ENCODE measurements around the gene MRTFB. TPM values are rescaled to one million over a fixed set of nuclear protein-coding genes. Genes with fewer than 3 reads are reported as not detected.

Gene MRTFB
- total RNA-seq, 2 experiments from 2014 or later: 18.0 to 19.4 TPM

DNA sequence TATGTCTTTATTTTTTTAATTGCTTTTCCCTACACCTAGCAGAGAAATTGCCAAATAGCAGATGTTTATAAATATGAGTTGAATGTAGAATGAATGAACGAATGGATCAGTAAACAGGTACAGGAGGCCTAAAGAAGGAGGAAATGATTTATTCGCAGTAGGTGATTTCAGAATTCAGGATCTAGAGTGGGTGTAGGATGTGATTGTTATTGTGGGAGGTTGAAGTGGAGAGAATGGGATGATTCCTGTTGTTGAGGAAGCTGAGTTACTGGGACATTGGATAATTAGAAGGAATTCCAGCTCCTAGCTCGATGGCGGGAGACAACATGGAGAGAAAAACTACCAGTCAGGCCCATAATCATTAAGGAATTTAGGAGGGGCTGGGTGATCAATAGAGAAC is 42.2 kb downstream of the MRTFB start:
- no peak for ATAC-seq (ENCODE audit: poor library complexity)
- Histone ChIP-seq H3K27me3 (ENCODE audit: control insufficient read depth in 1 of 2, insufficient read depth in 2 of 2, low read length in 2 of 2) (no peaks in the 10 kb centered on the region), H3K4me1 (ENCODE audit: insufficient read depth, low read length) (peaks cover 11% of the 10 kb centered on the region), H3K9me3 (ENCODE audit: control insufficient read depth in 1 of 2, insufficient read depth in 1 of 2, low read length in 2 of 2) (no peaks in the 10 kb centered on the region), H3K4me3 (ENCODE audit: low read length) (no peak overlapping the region), H3K36me3 (ENCODE audit: insufficient read depth, low read length) (no peaks in the 10 kb centered on the region), H3K27ac (ENCODE audit: low read depth in 1 of 2, low read length in 2 of 2) (no peak overlapping the region)
- TF ChIP-seq, protein P1, sequence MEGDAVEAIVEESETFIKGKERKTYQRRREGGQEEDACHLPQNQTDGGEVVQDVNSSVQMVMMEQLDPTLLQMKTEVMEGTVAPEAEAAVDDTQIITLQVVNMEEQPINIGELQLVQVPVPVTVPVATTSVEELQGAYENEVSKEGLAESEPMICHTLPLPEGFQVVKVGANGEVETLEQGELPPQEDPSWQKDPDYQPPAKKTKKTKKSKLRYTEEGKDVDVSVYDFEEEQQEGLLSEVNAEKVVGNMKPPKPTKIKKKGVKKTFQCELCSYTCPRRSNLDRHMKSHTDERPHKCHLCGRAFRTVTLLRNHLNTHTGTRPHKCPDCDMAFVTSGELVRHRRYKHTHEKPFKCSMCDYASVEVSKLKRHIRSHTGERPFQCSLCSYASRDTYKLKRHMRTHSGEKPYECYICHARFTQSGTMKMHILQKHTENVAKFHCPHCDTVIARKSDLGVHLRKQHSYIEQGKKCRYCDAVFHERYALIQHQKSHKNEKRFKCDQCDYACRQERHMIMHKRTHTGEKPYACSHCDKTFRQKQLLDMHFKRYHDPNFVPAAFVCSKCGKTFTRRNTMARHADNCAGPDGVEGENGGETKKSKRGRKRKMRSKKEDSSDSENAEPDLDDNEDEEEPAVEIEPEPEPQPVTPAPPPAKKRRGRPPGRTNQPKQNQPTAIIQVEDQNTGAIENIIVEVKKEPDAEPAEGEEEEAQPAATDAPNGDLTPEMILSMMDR (IDR thresholded peaks at IDR 0.05): no peak
- H3K4me1 Mint-ChIP-seq (ENCODE audit: low read depth): peaks cover 44% of the 10 kb centered on the region
- no peaks in the 10 kb centered on the region for H3K27me3 Mint-ChIP-seq
- DNase-seq: no peak
- H3K4me3 Mint-ChIP-seq: no peak overlapping the region
- intact Hi-C loops (cut with DNase I, micrococcal nuclease): no loop called here
- ChIA-PET POLR2A (no interaction called here), CTCF (no interaction called here)
- no peaks in the 10 kb centered on the region for H3K36me3 Mint-ChIP-seq (ENCODE audit: low read depth)
- H3K9me3 Mint-ChIP-seq: no peaks in the 10 kb centered on the region
- H3K27ac Mint-ChIP-seq: no peak overlapping the region

DNA sequence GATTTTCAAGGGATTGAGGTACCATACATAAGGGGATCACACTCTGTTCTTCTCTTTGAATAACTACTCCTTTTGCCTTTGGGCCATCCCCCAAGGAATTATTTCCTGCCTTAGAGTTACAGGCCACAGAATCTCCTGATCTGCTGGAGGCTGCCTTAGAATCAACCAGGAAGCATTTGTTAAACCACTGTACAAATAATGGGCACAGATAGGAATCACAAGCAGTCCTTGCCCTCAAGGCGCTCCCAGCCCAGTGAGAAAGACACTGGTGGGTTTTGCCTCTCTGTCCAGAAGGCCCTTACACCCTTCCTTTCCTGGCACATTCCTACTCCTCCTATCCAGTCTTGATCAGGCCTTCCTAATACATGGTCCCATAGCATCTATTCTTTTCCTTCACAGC is 45.9 kb downstream of the MRTFB start:
- peaks cover 7% of the 10 kb centered on the region for H3K4me1 ChIP-seq (ENCODE audit: insufficient read depth, low read length)
- Mint-ChIP-seq H3K27ac (no peak overlapping the region), H3K36me3 (ENCODE audit: low read depth) (no peaks in the 10 kb centered on the region), H3K27me3 (no peaks in the 10 kb centered on the region), H3K9me3 (no peaks in the 10 kb centered on the region), H3K4me3 (no peak overlapping the region), H3K4me1 (ENCODE audit: low read depth) (peaks cover 13% of the 10 kb centered on the region)
- H3K36me3 ChIP-seq (ENCODE audit: insufficient read depth, low read length): no peaks in the 10 kb centered on the region
- H3K4me3 ChIP-seq (ENCODE audit: low read length): no peak overlapping the region
- no peaks in the 10 kb centered on the region for H3K9me3 ChIP-seq (ENCODE audit: control insufficient read depth in 1 of 2, insufficient read depth in 1 of 2, low read length in 2 of 2)
- no peak overlapping the region for H3K27ac ChIP-seq (ENCODE audit: low read depth in 1 of 2, low read length in 2 of 2)
- H3K27me3 ChIP-seq (ENCODE audit: control insufficient read depth in 1 of 2, insufficient read depth in 2 of 2, low read length in 2 of 2): no peaks in the 10 kb centered on the region
- DNase-seq (no peak), ATAC-seq (ENCODE audit: poor library complexity) (no peak)
- ChIA-PET CTCF (no interaction called here), POLR2A (no interaction called here)
- TF ChIP-seq, protein P1 (IDR thresholded peaks at IDR 0.05): no peak
- intact Hi-C loops (cut with DNase I, micrococcal nuclease): no loop called here

DNA sequence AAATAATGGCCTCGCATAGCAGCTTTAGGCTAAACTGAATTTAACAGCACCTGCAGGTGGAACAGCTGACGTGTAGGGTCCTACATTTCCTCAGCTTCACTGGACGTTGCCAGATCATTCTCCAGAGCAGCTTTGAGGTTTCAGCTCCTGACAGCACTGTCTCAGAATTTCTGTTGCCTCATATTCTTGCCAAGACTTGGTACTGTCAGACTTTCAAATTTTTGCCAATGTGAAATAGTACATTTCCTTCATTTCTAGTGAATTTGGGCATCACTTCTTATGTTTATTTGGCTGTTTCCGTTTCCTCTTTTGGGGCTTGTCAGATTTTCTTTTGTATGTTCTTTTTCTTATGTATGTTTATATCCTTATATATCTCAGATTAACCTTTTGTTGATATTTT is 48.7 kb downstream of the MRTFB start:
- peaks cover 18% of the 10 kb centered on the region for H3K4me1 Mint-ChIP-seq (ENCODE audit: low read depth)
- no peaks in the 10 kb centered on the region for H3K36me3 Mint-ChIP-seq (ENCODE audit: low read depth)
- no peaks in the 10 kb centered on the region for H3K27me3 Mint-ChIP-seq
- ATAC-seq (ENCODE audit: poor library complexity) (no peak), DNase-seq (no peak)
- TF ChIP-seq, protein P1 (IDR thresholded peaks at IDR 0.05): no peak
- no peak overlapping the region for H3K27ac ChIP-seq (ENCODE audit: low read depth in 1 of 2, low read length in 2 of 2)
- no peaks in the 10 kb centered on the region for H3K9me3 ChIP-seq (ENCODE audit: control insufficient read depth in 1 of 2, insufficient read depth in 1 of 2, low read length in 2 of 2)
- H3K9me3 Mint-ChIP-seq: no peaks in the 10 kb centered on the region
- H3K36me3 ChIP-seq (ENCODE audit: insufficient read depth, low read length): no peaks in the 10 kb centered on the region
- POLR2A ChIA-PET: no interaction called here
- intact Hi-C loops (cut with DNase I, micrococcal nuclease): no loop called here
- H3K4me3 ChIP-seq (ENCODE audit: low read length): no peak overlapping the region
- no peak overlapping the region for H3K27ac Mint-ChIP-seq
- H3K4me3 Mint-ChIP-seq: no peak overlapping the region
- no peaks in the 10 kb centered on the region for H3K4me1 ChIP-seq (ENCODE audit: insufficient read depth, low read length)
- CTCF ChIA-PET: no interaction called here
- no peaks in the 10 kb centered on the region for H3K27me3 ChIP-seq (ENCODE audit: control insufficient read depth in 1 of 2, insufficient read depth in 2 of 2, low read length in 2 of 2)
